Naive thymus-derived CD4-positive, alpha-beta T cell (primary cell): ENCODE measurements around the gene FAM228A. TPM values are rescaled to one million over a fixed set of nuclear protein-coding genes. Genes with fewer than 3 reads are reported as not detected.

Experiments
- ATAC-seq: fragments of 150-1000 bp; cut with Tn5 transposase; 2 replicates; pipeline ENCODE4 v1.10.0; 2021; ENCODE audit warnings: mild to moderate bottlenecking, moderate library complexity
- CTCF ChIA-PET: fragments of 350-600 bp; sonication (Branson Sonifier 250); formaldehyde crosslinking; loops from one replicate; lab custom pipeline; 2021; ENCODE audit warnings: antibody characterized with exemption; lab: Charles Lee
- POLR2A ChIA-PET: fragments of 350-600 bp; sonication (Branson Sonifier 250); formaldehyde crosslinking; loops from one replicate; lab custom pipeline; 2021; ENCODE audit warnings: antibody characterized with exemption, inconsistent platforms; lab: Charles Lee
- DNase-seq, 9 donors: peaks; one replicate each; pipeline versions ENCODE4 v3.0.0 to v3.0.0-alpha.2; 2020 to 2022; ENCODE audit warnings: mixed read lengths in 1 of 9
- H3K27ac ChIP-seq: one replicate; pipeline ENCODE4 v1.7.0; 2013; ENCODE audit warnings: mild to moderate bottlenecking, low read depth, low read length, moderate library complexity
- H3K27me3 ChIP-seq, 2 donors: one replicate each; pipeline ENCODE4 v1.7.0; 2013; ENCODE audit warnings: low read length in 2 of 2, mild to moderate bottlenecking in 2 of 2, moderate library complexity in 2 of 2; ENCODE audit not compliant: control insufficient read depth in 2 of 2, insufficient read depth in 2 of 2
- H3K36me3 ChIP-seq, 3 experiments: 1 replicate in 2 of 3; 2 replicates in 1 of 3; pipeline ENCODE4 v1.7.0; 2013; ENCODE audit warnings: low read length in 3 of 3, mild to moderate bottlenecking in 3 of 3, moderate library complexity in 1 of 3; ENCODE audit not compliant: insufficient read depth in 3 of 3, control insufficient read depth in 2 of 3
- H3K4me1 ChIP-seq, 2 donors: one replicate each; pipeline ENCODE4 v1.7.0; 2013; ENCODE audit warnings: low read length in 2 of 2, mild to moderate bottlenecking in 2 of 2, moderate library complexity in 1 of 2; ENCODE audit not compliant: control insufficient read depth in 2 of 2, insufficient read depth in 2 of 2
- H3K4me3 ChIP-seq: 2 replicates; pipeline ENCODE4 v1.7.0; 2013; ENCODE audit warnings: mild to moderate bottlenecking, low read length
- H3K9me3 ChIP-seq, 3 experiments: 1 replicate in 2 of 3; 2 replicates in 1 of 3; pipeline ENCODE4 v1.7.0; 2013; ENCODE audit warnings: low read length in 3 of 3; ENCODE audit not compliant: control insufficient read depth in 2 of 3
- H3K27ac Mint-ChIP-seq, 9 donors: one replicate each; pipeline ENCODE4 v1.8.0; 2020 to 2022; ENCODE audit warnings: mixed read lengths in 9 of 9, mild to moderate bottlenecking in 8 of 9, moderate library complexity in 5 of 9, inconsistent platforms in 2 of 9
- H3K27me3 Mint-ChIP-seq, 5 donors: one replicate each; pipeline ENCODE4 v1.8.0; 2021 to 2022; ENCODE audit warnings: mixed read lengths in 5 of 5, mild to moderate bottlenecking in 1 of 5
- H3K36me3 Mint-ChIP-seq, 5 donors: one replicate each; pipeline ENCODE4 v1.8.0; 2020 to 2022; ENCODE audit warnings: mixed read lengths in 5 of 5, mild to moderate bottlenecking in 3 of 5, inconsistent platforms in 1 of 5
- H3K4me1 Mint-ChIP-seq, 7 donors: one replicate each; pipeline ENCODE4 v1.8.0; 2020 to 2022; ENCODE audit warnings: mixed read lengths in 7 of 7, mild to moderate bottlenecking in 3 of 7, inconsistent platforms in 1 of 7
- H3K4me3 Mint-ChIP-seq, 10 donors: one replicate each; pipeline ENCODE4 v1.8.0; 2020 to 2022; ENCODE audit warnings: mild to moderate bottlenecking in 10 of 10, mixed read lengths in 10 of 10, moderate library complexity in 6 of 10, inconsistent platforms in 2 of 10
- H3K9me3 Mint-ChIP-seq, 11 donors: one replicate each; pipeline ENCODE4 v1.8.0; 2020 to 2022; ENCODE audit warnings: mixed read lengths in 11 of 11, mild to moderate bottlenecking in 4 of 11, inconsistent platforms in 1 of 11, moderate library complexity in 1 of 11
- intact Hi-C, 2 donors: fragments of 100-400 bp; cut with micrococcal nuclease; formaldehyde crosslinking; loops; one replicate each; pipeline ENCODE4 v1.15.1; 2023
- polyA plus RNA-seq, 2 donors: library from polyadenylated mRNA; unstranded; fragments of 300-500 nt; fragmentation: Illumina TruSeq; gene quantifications; one replicate each; pipeline ENCODE4 v1.2.3, GENCODE V29; 2021
- total RNA-seq, 6 experiments: library from RNA in 5 of 6; stranded (reverse) in 5 of 6; gene quantifications; 1 replicate in 5 of 6; 2 replicates in 1 of 6; pipeline ENCODE4 v1.2.3 and lab custom pipeline; 2021 to 2026

FAM228A gene
- total and polyA plus RNA-seq, 7 experiments from 2014 or later = 0.54 to 1.4 (median 0.63) TPM; not detected in 4

DNA sequence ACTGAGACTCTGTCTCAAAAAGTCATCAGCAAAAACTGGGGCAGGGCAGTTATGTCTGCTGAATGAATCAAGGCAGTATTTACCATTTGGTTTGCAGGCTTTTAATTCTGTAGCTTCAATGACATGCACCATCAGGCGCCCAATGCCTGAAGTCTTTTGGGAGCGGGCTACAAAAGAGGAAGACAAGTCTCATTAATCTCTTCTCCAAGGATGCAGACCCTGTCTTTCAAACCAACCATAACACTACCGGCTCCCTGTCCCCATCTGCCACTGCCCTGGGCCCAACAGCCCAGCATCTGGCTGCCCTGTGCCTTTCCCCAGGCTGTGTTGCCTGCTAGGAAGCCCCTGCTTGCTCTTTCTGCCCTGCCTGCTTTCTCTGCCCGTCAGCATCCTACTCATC is 30.3 kb downstream of the FAM228A start:
- Histone ChIP-seq H3K27ac (no peak overlapping the region), H3K36me3 (peaks cover 6 to 76% (median 10%) of the 10 kb centered on the region in 3 experiments), H3K9me3 (no peaks in the 10 kb centered on the region), H3K4me1 (no peaks in the 10 kb centered on the region), H3K4me3 (no peak overlapping the region), H3K27me3 (no peaks in the 10 kb centered on the region)
- intact Hi-C loops = no loop called here
- Mint-ChIP-seq H3K36me3 (peaks cover 21 to 86% (median 52%) of the 10 kb centered on the region in 5 donors), H3K9me3 (peaks cover 0 to under 1% (median 0%) of the 10 kb centered on the region in 11 donors), H3K4me3 (no peak overlapping the region), H3K27me3 (no peaks in the 10 kb centered on the region), H3K27ac (no peak overlapping the region), H3K4me1 (no peaks in the 10 kb centered on the region)
- DNase-seq = no peak
- ChIA-PET CTCF (interaction anchor here (1.4 kb wide), 1 partner anchor 41 kb away, joined by 3 read pairs; no protein-coding TSS in a partner anchor), POLR2A (no interaction called here)
- ATAC-seq = no peak

DNA sequence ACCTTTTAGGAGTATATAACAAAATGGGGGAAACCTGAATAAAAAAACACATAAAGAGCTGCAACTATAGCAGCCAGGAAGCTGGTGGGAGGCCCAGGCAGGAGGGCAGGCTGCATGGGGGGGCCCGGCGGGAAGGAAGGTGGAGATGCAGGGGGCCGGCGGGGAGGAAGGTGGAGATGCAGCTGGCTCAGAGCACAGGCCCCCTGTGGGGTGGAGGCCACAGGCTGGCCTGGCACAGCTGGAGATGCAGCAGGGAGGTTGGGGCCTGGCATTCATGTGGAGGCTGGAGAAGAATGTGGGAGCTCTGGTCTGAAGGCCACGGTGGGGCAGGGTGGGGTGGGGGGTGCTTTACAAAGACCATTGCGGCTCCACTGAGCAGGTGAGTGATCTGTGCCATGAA is 31.4 kb downstream of the FAM228A start:
- H3K4me1 Mint-ChIP-seq = no peaks in the 10 kb centered on the region

DNA sequence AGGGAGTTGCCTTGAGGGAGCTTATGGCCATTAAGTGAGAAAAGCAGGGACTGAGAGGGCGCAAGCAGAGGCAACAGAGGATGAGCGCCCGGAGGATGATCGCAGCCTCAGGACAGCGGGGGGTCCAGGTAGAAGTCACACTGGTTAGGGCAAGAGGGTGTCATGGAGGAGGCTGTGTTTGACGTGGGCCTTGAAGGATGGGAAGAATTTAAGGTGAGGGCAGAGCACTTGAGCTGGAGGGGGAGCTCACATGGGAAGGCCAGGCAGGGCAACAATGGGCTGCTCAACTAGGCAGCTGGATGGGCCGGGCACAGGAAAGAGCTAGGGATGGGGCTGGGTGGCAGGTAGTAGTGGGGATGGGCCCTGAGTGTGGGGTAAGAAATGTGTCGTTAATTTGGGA is 31.9 kb downstream of the FAM228A start:
- no peak overlapping the region for H3K27ac ChIP-seq
- no peaks in the 10 kb centered on the region for H3K27me3 Mint-ChIP-seq
- H3K36me3 ChIP-seq = peaks cover 10 to 89% (median 14%) of the 10 kb centered on the region in 3 experiments
- H3K36me3 Mint-ChIP-seq = peaks cover 23 to 84% (median 61%) of the 10 kb centered on the region in 5 donors
- no peaks in the 10 kb centered on the region for H3K4me1 ChIP-seq
- H3K27me3 ChIP-seq = no peaks in the 10 kb centered on the region
- intact Hi-C loops = no loop called here
- H3K4me3 ChIP-seq = no peak overlapping the region
- H3K27ac Mint-ChIP-seq = peak overlapping the region in 4 of 9 donors; percentile 14 to 76 (median 63)
- no peak for ATAC-seq
- no peaks in the 10 kb centered on the region for H3K4me1 Mint-ChIP-seq
- no peak for DNase-seq
- ChIA-PET POLR2A (no interaction called here), CTCF (interaction anchor here (1.4 kb wide), 1 partner anchor 43 kb away, joined by 3 read pairs; no protein-coding TSS in a partner anchor)
- H3K4me3 Mint-ChIP-seq = no peak overlapping the region
- H3K9me3 ChIP-seq = no peaks in the 10 kb centered on the region
- no peaks in the 10 kb centered on the region for H3K9me3 Mint-ChIP-seq

More for the DNA sequence above, 31.4 kb downstream of the FAM228A start:
- H3K27me3 ChIP-seq = no peaks in the 10 kb centered on the region
- DNase-seq (no peak), ATAC-seq (no peak)
- intact Hi-C loops = no loop called here
- no peaks in the 10 kb centered on the region for H3K9me3 ChIP-seq
- Mint-ChIP-seq H3K27ac (peak overlapping the region in 1 of 9 donors; percentile 63), H3K4me3 (no peak overlapping the region), H3K36me3 (peaks cover 23 to 85% (median 57%) of the 10 kb centered on the region in 5 donors), H3K9me3 (no peaks in the 10 kb centered on the region), H3K27me3 (no peaks in the 10 kb centered on the region)
- no peak overlapping the region for H3K4me3 ChIP-seq
- no peak overlapping the region for H3K27ac ChIP-seq
- H3K36me3 ChIP-seq = peaks cover 10 to 87% (median 12%) of the 10 kb centered on the region in 3 experiments
- ChIA-PET POLR2A (no interaction called here), CTCF (interaction anchor here (1.4 kb wide), 1 partner anchor 42 kb away, joined by 3 read pairs; no protein-coding TSS in a partner anchor)
- no peaks in the 10 kb centered on the region for H3K4me1 ChIP-seq

DNA sequence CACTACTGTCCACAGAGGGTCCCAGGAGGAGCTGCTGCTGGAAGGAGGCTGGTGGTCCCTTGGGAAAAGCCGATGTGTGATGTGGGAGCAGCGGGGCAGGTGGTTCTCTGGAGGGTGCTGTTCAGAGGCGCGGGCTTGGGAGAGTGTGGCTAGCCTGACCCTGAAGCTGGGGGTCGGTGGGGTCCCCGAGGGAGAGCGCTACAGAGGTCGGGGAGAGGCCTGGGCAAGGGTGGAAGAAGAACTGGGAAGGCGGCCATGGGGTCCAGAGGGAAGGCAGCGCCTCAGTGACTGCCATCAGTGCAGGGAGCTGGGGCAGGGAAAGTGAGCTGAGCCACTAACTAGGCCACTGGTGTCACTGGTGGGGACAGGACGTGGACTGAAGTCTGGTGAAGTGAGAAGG is 32.5 kb downstream of the FAM228A start:
- Histone ChIP-seq H3K27ac (no peak overlapping the region), H3K4me1 (no peaks in the 10 kb centered on the region), H3K36me3 (peaks cover 10 to 95% (median 18%) of the 10 kb centered on the region in 3 experiments), H3K4me3 (no peak overlapping the region), H3K9me3 (no peaks in the 10 kb centered on the region), H3K27me3 (no peaks in the 10 kb centered on the region)
- DNase-seq (no peak), ATAC-seq (no peak)
- ChIA-PET CTCF (no interaction called here), POLR2A (no interaction called here)
- intact Hi-C loops = no loop called here
- Mint-ChIP-seq H3K9me3 (no peaks in the 10 kb centered on the region), H3K4me1 (no peaks in the 10 kb centered on the region), H3K27me3 (no peaks in the 10 kb centered on the region), H3K4me3 (no peak overlapping the region), H3K36me3 (peaks cover 23 to 88% (median 63%) of the 10 kb centered on the region in 5 donors), H3K27ac (peak overlapping the region in 1 of 9 donors; percentile 14)

DNA sequence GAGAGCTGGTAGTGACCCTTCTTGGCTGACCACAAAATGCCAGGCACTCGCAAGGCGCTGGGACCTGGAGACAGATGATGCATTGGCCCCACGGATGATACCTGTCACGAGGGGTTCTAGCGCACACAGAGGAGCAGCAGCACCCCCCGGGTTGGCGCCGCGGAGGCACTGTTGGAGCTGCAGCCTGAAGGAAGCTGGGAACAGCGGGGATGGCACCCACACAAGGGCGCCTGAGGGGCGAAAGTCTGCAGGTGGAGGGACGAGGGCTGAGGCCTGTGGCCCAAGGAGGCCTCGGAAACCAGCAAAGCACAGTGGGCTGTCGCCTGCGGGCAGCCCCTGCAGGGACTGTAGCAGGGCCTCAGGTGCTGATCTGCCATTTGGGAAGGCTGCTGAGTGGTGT is 33.6 kb downstream of the FAM228A start:
- DNase-seq (no peak), ATAC-seq (no peak)
- peaks cover 17 to 100% (median 19%) of the 10 kb centered on the region in 3 experiments for H3K36me3 ChIP-seq
- no peaks in the 10 kb centered on the region for H3K9me3 Mint-ChIP-seq
- H3K27ac ChIP-seq = no peak overlapping the region
- ChIA-PET POLR2A (no interaction called here), CTCF (no interaction called here)
- no peaks in the 10 kb centered on the region for H3K27me3 ChIP-seq
- H3K27ac Mint-ChIP-seq = peak overlapping the region in 2 of 9 donors; percentile 7 to 25
- peaks cover 27 to 86% (median 62%) of the 10 kb centered on the region in 5 donors for H3K36me3 Mint-ChIP-seq
- H3K4me3 ChIP-seq = no peak overlapping the region
- H3K27me3 Mint-ChIP-seq = no peaks in the 10 kb centered on the region
- H3K4me1 Mint-ChIP-seq = no peaks in the 10 kb centered on the region
- no peaks in the 10 kb centered on the region for H3K9me3 ChIP-seq
- peak overlapping the region in 1 of 10 donors; percentile 8 for H3K4me3 Mint-ChIP-seq
- no peaks in the 10 kb centered on the region for H3K4me1 ChIP-seq
- intact Hi-C loops = no loop called here

DNA sequence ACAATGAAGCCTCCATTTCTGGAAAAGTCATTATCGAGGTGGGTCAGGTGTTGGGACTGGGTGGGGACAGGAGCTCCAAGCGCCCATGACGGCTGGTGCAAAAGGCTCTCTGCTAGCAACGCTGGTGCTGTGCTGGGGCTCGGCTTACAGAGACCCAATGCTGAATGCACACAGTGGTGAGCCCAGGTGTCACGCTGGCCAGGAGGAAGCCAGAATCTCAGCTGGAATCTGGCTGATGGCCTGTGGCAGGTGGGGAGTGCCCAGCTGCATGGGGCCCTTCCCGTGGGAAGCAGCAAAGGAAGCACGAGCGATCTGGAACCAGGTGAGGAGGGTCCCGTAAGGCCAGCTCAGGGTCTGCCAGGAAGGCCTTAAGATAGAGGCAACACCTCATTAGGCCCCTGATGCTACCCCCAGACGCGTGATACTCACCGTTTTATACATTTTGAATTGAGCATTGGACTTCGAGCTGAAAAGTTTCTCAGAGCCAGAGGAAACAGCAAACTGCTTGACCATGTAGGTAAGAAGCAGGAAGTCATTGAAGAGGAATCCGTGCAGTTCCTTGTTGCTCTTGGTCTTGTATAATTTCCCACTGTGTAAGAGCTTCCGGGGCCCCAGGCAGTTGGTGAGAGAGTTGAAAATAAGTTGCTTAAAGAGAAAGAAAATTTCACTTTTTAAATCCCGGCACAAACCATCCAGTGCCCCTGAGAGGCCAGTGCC is 34.7 kb downstream of the FAM228A start:
- Histone ChIP-seq H3K27ac (no peak overlapping the region), H3K4me1 (no peaks in the 10 kb centered on the region), H3K9me3 (no peaks in the 10 kb centered on the region), H3K27me3 (no peaks in the 10 kb centered on the region), H3K4me3 (no peak overlapping the region), H3K36me3 (peaks cover 11 to 95% (median 19%) of the 10 kb centered on the region in 3 experiments)
- Mint-ChIP-seq H3K27me3 (no peaks in the 10 kb centered on the region), H3K27ac (peak overlapping the region in 1 of 9 donors; percentile 39), H3K36me3 (peaks cover 24 to 80% (median 54%) of the 10 kb centered on the region in 5 donors), H3K4me1 (no peaks in the 10 kb centered on the region), H3K9me3 (no peaks in the 10 kb centered on the region), H3K4me3 (no peak overlapping the region)
- ChIA-PET CTCF (no interaction called here), POLR2A (interaction anchor here (0.6 kb wide), 2 partner anchors 9 to 17 kb away, joined by 3 read pairs; no protein-coding TSS in a partner anchor)
- ATAC-seq (no peak), DNase-seq (no peak)
- intact Hi-C loops = no loop called here
